ENCODE results near the gene SNRK. TPM values are rescaled to one million over a fixed set of nuclear protein-coding genes. Genes with fewer than 3 reads are reported as not detected.
A peak's percentile ranks its signal among the peaks of the same experiment; 100 is the strongest.

SNRK gene
- total and polyA plus RNA-seq, 3 donors from 2014 or later, result 27.5 to 42.4 (median 37.4) TPM

- Histone ChIP-seq H3K4me1 (no peaks in the 10 kb centered on the region), H3K9me3 (no peaks in the 10 kb centered on the region), H3K36me3 (ENCODE audit: low read depth, missing control alignments) (no peaks in the 10 kb centered on the region), H3K4me3 (no peak overlapping the region), H3K27me3 (no peaks in the 10 kb centered on the region), H3K27ac (no peak overlapping the region)
- TF ChIP-seq POLR2A (IDR thresholded peaks at IDR 0.05), result no peak
- TF ChIP-seq, protein P1, sequence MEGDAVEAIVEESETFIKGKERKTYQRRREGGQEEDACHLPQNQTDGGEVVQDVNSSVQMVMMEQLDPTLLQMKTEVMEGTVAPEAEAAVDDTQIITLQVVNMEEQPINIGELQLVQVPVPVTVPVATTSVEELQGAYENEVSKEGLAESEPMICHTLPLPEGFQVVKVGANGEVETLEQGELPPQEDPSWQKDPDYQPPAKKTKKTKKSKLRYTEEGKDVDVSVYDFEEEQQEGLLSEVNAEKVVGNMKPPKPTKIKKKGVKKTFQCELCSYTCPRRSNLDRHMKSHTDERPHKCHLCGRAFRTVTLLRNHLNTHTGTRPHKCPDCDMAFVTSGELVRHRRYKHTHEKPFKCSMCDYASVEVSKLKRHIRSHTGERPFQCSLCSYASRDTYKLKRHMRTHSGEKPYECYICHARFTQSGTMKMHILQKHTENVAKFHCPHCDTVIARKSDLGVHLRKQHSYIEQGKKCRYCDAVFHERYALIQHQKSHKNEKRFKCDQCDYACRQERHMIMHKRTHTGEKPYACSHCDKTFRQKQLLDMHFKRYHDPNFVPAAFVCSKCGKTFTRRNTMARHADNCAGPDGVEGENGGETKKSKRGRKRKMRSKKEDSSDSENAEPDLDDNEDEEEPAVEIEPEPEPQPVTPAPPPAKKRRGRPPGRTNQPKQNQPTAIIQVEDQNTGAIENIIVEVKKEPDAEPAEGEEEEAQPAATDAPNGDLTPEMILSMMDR (IDR thresholded peaks at IDR 0.05), result no peak
- intact Hi-C loops (cut with DNase I; ENCODE audit: low total_unique reads), result no loop called here
- DNase-seq, result no peak
- WGBS, 2 donors, result 90 to 95% methylated on average over 3 of the region's 3 CpGs
Measured at GRCh38 chr3:43319794-43320193, 33.5 kb downstream of the SNRK start.

- Histone ChIP-seq H3K36me3 (ENCODE audit: low read depth, missing control alignments) (no peaks in the 10 kb centered on the region), H3K9me3 (no peaks in the 10 kb centered on the region), H3K27ac (no peak overlapping the region), H3K4me3 (no peak overlapping the region), H3K4me1 (no peaks in the 10 kb centered on the region), H3K27me3 (no peaks in the 10 kb centered on the region)
- intact Hi-C loops (cut with DNase I; ENCODE audit: low total_unique reads), result no loop called here
- 93% methylated on average over 5 of the region's 5 CpGs for WGBS, 2 donors
- no peak for DNase-seq
- TF ChIP-seq, protein P1 (IDR thresholded peaks at IDR 0.05), result no peak
- TF ChIP-seq POLR2A (IDR thresholded peaks at IDR 0.05), result no peak
Measured at GRCh38 chr3:43320288-43320687, 33.9 kb downstream of the SNRK start.

DNA sequence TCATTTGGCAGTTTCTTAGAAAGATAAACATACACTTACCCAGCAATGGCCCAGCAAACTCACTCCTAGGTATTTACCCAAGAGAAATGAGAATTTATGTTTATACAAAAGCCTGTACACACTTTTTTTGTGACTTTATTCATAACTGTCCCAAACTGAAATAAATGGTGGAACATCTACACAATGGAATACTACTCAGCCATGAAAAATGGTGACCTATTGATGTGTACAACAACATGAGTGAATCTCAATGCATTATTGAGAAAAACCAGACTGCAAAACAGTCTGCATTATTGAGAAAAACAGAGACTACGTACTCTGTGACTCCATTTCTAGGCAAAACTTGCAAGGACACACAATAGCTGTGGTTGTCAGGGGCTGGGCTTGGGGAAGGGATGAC lies 37.2 kb downstream of the SNRK start:
- 83 to 100% methylated on average over 1 of the region's 1 CpG for WGBS, 2 donors
- no peak overlapping the region for H3K27ac ChIP-seq
- H3K4me3 ChIP-seq, result no peak overlapping the region
- no peaks in the 10 kb centered on the region for H3K9me3 ChIP-seq
- no peaks in the 10 kb centered on the region for H3K36me3 ChIP-seq (ENCODE audit: low read depth, missing control alignments)
- TF ChIP-seq POLR2A (IDR thresholded peaks at IDR 0.05), result no peak
- peaks cover 15% of the 10 kb centered on the region for H3K4me1 ChIP-seq
- no peaks in the 10 kb centered on the region for H3K27me3 ChIP-seq
- DNase-seq, result no peak
- intact Hi-C loops (cut with DNase I; ENCODE audit: low total_unique reads), result no loop called here

- peak overlapping the region in 1 of 2 donors; percentile 0 for H3K27ac ChIP-seq
- DNase-seq, result no peak
- WGBS, 2 donors, result 58 to 59% methylated on average over 3 of the region's 3 CpGs
Measured at GRCh38 chr3:43326891-43327581, 40.7 kb downstream of the SNRK start.

DNA sequence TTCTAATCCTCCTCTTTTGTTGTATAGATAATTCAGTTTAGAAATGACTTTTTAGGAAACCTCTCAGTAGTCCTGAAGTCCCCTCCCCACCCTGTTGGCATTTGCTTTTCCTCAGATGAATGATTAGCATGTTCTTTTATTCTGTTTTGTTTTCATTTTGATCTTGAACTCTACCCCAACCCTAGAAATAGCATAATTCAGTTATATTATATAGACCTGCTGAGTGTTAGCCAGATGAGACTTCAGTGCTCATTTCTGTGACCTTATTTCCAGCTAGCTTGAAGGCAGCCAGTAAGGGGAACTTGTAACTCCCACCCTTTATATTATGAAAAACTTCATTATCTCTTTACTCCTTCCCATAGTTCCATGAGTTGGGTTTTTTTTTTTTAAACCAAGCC lies 41.2 kb downstream of the SNRK start:
- DNase-seq, result no peak
- intact Hi-C loops (cut with DNase I; ENCODE audit: low total_unique reads), result no loop called here
- H3K4me1 ChIP-seq, result peaks cover 15% of the 10 kb centered on the region
- no peaks in the 10 kb centered on the region for H3K9me3 ChIP-seq
- H3K27me3 ChIP-seq, result no peaks in the 10 kb centered on the region
- no peak overlapping the region for H3K4me3 ChIP-seq
- TF ChIP-seq, protein P1 (IDR thresholded peaks at IDR 0.05), result no peak
- TF ChIP-seq POLR2A (IDR thresholded peaks at IDR 0.05), result no peak
- H3K36me3 ChIP-seq (ENCODE audit: low read depth, missing control alignments), result no peaks in the 10 kb centered on the region
- peak overlapping the region in 1 of 2 donors; percentile 0 for H3K27ac ChIP-seq

More at GRCh38 chr3:43326891-43327581, 40.7 kb downstream of the SNRK start:
- H3K9me3 ChIP-seq, result no peaks in the 10 kb centered on the region
- no peak overlapping the region for H3K4me3 ChIP-seq
- no peaks in the 10 kb centered on the region for H3K36me3 ChIP-seq (ENCODE audit: low read depth, missing control alignments)
- no peak for TF ChIP-seq POLR2A (IDR thresholded peaks at IDR 0.05)
- TF ChIP-seq, protein P1 (IDR thresholded peaks at IDR 0.05), result no peak
- intact Hi-C loops (cut with DNase I; ENCODE audit: low total_unique reads), result no loop called here
- H3K4me1 ChIP-seq, result peaks cover 15% of the 10 kb centered on the region
- no peaks in the 10 kb centered on the region for H3K27me3 ChIP-seq

Measured in testis (tissue), 3 donors.